H1 (cell line): Measurements from ENCODE around the gene TRAF5. TPM values are rescaled to one million over a fixed set of nuclear protein-coding genes. Genes with fewer than 3 reads are reported as not detected.

Source experiments
- CTCF ChIA-PET: fragments of 300-600 bp; sonication (Branson Sonifier 250); formaldehyde crosslinking; loops from one replicate; lab custom pipeline; 2021; ENCODE audit not compliant: partially characterized antibody; lab: Charles Lee
- POLR2A ChIA-PET: fragments of 300-600 bp; sonication (Branson Sonifier 250); formaldehyde crosslinking; loops from one replicate; lab custom pipeline; 2021; ENCODE audit warnings: inconsistent platforms; ENCODE audit not compliant: partially characterized antibody; lab: Charles Lee
- DNase-seq, 2 experiments: peaks; one replicate each; pipeline versions ENCODE4 v3.0.0 to v3.0.0-alpha.2; 2010 to 2022; ENCODE audit warnings: low spot score in 2 of 2, low read depth in 1 of 2, mixed read lengths in 1 of 2
- FAIRE-seq: peaks from 2 replicates; lab custom pipeline; 2011; peaks lifted over from hg19 to GRCh38; lab: Jason Lieb, UNC
- H2AFZ ChIP-seq: 2 replicates; pipeline ENCODE4 v1.8.1; 2012; ENCODE audit warnings: low read length, inconsistent platforms
- H2AK5ac ChIP-seq: 2 replicates; pipeline ENCODE4 v1.6.1; 2013; ENCODE audit warnings: low read depth, low read length
- H2BK120ac ChIP-seq: replicated peaks from 2 replicates; pipeline ENCODE3; 2013; ENCODE audit warnings: low read depth, low read length, inconsistent platforms
- H2BK12ac ChIP-seq: 2 replicates; pipeline ENCODE4 v1.6.1; 2013; ENCODE audit warnings: low read depth, low read length
- H2BK15ac ChIP-seq: 2 replicates; pipeline ENCODE4 v1.6.1; 2013; ENCODE audit warnings: low read length
- H2BK20ac ChIP-seq: 2 replicates; pipeline ENCODE4 v1.6.1; 2013; ENCODE audit warnings: low read length
- H2BK5ac ChIP-seq: 2 replicates; pipeline ENCODE4 v1.6.1; 2013; ENCODE audit warnings: low read depth, low read length
- H3K14ac ChIP-seq: 2 replicates; pipeline ENCODE4 v1.6.1; 2013; ENCODE audit warnings: inconsistent platforms; ENCODE audit not compliant: insufficient read length
- H3K18ac ChIP-seq: 2 replicates; pipeline ENCODE4 v1.6.1; 2013; ENCODE audit warnings: low read length; ENCODE audit errors: extremely low read depth
- H3K23ac ChIP-seq: 2 replicates; pipeline ENCODE4 v1.6.1; 2013; ENCODE audit warnings: inconsistent platforms; ENCODE audit not compliant: insufficient read length
- H3K23me2 ChIP-seq: 2 replicates; pipeline ENCODE4 v1.6.1; 2013; ENCODE audit warnings: low read depth, low read length
- H3K27ac ChIP-seq: 2 replicates; pipeline ENCODE4 v1.6.1; 2011; ENCODE audit warnings: low read depth, low read length, inconsistent platforms
- H3K27me3 ChIP-seq, 4 experiments: replicated peaks in 1 of 4; 1 replicate in 1 of 4; 2 replicates in 3 of 4; pipeline versions ENCODE4 v1.6.1 to v1.8.1; 2011 to 2013; ENCODE audit warnings: low read length in 3 of 4, mild to moderate bottlenecking in 3 of 4, inconsistent platforms in 2 of 4, mixed read lengths in 2 of 4, moderate library complexity in 1 of 4; ENCODE audit not compliant: control insufficient read depth in 3 of 4, insufficient read depth in 3 of 4; ENCODE audit errors: extremely low read depth in 1 of 4
- H3K36me3 ChIP-seq, 4 experiments: 2 replicates each; pipeline versions ENCODE4 v1.6.1 to v1.8.1; 2011 to 2013; ENCODE audit warnings: mild to moderate bottlenecking in 4 of 4, low read length in 3 of 4, moderate library complexity in 2 of 4, control low read depth in 1 of 4, inconsistent platforms in 1 of 4; ENCODE audit not compliant: insufficient read depth in 4 of 4, control insufficient read depth in 2 of 4
- H3K4ac ChIP-seq: replicated peaks from 2 replicates; pipeline ENCODE3; 2013; ENCODE audit warnings: low read length, low read depth, mixed read lengths, inconsistent platforms; ENCODE audit not compliant: insufficient read length
- H3K4me1 ChIP-seq, 4 experiments: replicated peaks in 1 of 4; 1 replicate in 1 of 4; 2 replicates in 3 of 4; pipeline versions ENCODE4 v1.6.1 to v1.8.1; 2011 to 2013; ENCODE audit warnings: low read length in 3 of 4, inconsistent platforms in 2 of 4, mixed read lengths in 1 of 4; ENCODE audit not compliant: insufficient read depth in 4 of 4, control insufficient read depth in 3 of 4
- H3K4me2 ChIP-seq, 2 experiments: 2 replicates each; pipeline versions ENCODE4 v1.6.1 to v1.8.1; 2011 to 2013; ENCODE audit warnings: low read depth in 2 of 2, low read length in 2 of 2, control low read depth in 1 of 2, inconsistent platforms in 1 of 2, mild to moderate bottlenecking in 1 of 2; ENCODE audit not compliant: insufficient read depth in 1 of 2
- H3K4me3 ChIP-seq, 4 experiments: fragments of 200-600, 300-600 bp in 1 of 4; sonication (generic), shearing (Covaris generic), sonication (Bioruptor Twin) in 1 of 4; 2 replicates each; pipeline versions ENCODE4 v1.5.1 to v1.8.1; 2011 to 2016; ENCODE audit warnings: low read length in 4 of 4, low read depth in 3 of 4, control low read depth in 2 of 4, inconsistent platforms in 2 of 4, mild to moderate bottlenecking in 2 of 4, mixed read lengths in 1 of 4, moderate library complexity in 1 of 4; ENCODE audit not compliant: insufficient read depth in 2 of 4; ENCODE audit errors: extremely low read depth in 1 of 4
- H3K56ac ChIP-seq: replicated peaks from 2 replicates; pipeline ENCODE3; 2013; ENCODE audit warnings: low read depth, mild to moderate bottlenecking, mixed read lengths, low read length, inconsistent platforms; ENCODE audit not compliant: insufficient read length
- H3K79me1 ChIP-seq: 2 replicates; pipeline ENCODE4 v1.6.1; 2013; ENCODE audit warnings: low read depth, low read length, control low read depth
- H3K79me2 ChIP-seq, 2 experiments: 2 replicates each; pipeline versions ENCODE4 v1.6.1 to v1.8.1; 2012 to 2013; ENCODE audit warnings: low read length in 2 of 2, mild to moderate bottlenecking in 2 of 2, inconsistent platforms in 1 of 2; ENCODE audit not compliant: insufficient read depth in 2 of 2, control insufficient read depth in 1 of 2
- H3K9ac ChIP-seq, 4 experiments: replicated peaks in 1 of 4; 1 replicate in 1 of 4; 2 replicates in 3 of 4; pipeline versions ENCODE4 v1.6.1 to v1.8.1; 2011 to 2013; ENCODE audit warnings: low read depth in 3 of 4, low read length in 3 of 4, control low read depth in 2 of 4, mild to moderate bottlenecking in 2 of 4, moderate library complexity in 2 of 4, inconsistent platforms in 1 of 4; ENCODE audit errors: extremely low read depth in 1 of 4
- H3K9me3 ChIP-seq, 2 experiments: 2 replicates each; pipeline versions ENCODE4 v1.6.1 to v1.8.1; 2012 to 2013; ENCODE audit warnings: mild to moderate bottlenecking in 2 of 2, moderate library complexity in 2 of 2, control low read depth in 1 of 2, inconsistent platforms in 1 of 2, low read depth in 1 of 2, low read length in 1 of 2, mixed read lengths in 1 of 2; ENCODE audit not compliant: insufficient read depth in 2 of 2
- H4K20me1 ChIP-seq, 2 experiments: replicated peaks in 1 of 2; 2 replicates each; pipeline versions ENCODE3 to v1.8.1; 2011 to 2013; ENCODE audit warnings: inconsistent platforms in 2 of 2, low read length in 2 of 2, mild to moderate bottlenecking in 1 of 2; ENCODE audit not compliant: insufficient read depth in 2 of 2, control insufficient read depth in 1 of 2
- H4K5ac ChIP-seq: 2 replicates; pipeline ENCODE4 v1.6.1; 2013; ENCODE audit warnings: low read length, low read depth, mixed read lengths, inconsistent platforms; ENCODE audit not compliant: insufficient read length
- H4K8ac ChIP-seq: 2 replicates; pipeline ENCODE4 v1.8.0; 2013; ENCODE audit warnings: mild to moderate bottlenecking, moderate library complexity, low read length, inconsistent platforms; ENCODE audit not compliant: insufficient read depth; ENCODE audit errors: extremely low read depth
- H4K91ac ChIP-seq: replicated peaks from 2 replicates; pipeline ENCODE3; 2013; ENCODE audit warnings: low read length, mixed read lengths, inconsistent platforms; ENCODE audit not compliant: insufficient read length
- BRCA1 ChIP-seq: IDR thresholded peaks from 2 replicates; pipeline ENCODE4 v1.6.1; 2012; ENCODE audit warnings: low read depth, low read length, improper control_type of control experiment
- CREB1 ChIP-seq: IDR thresholded peaks from 2 replicates; pipeline ENCODE4 v1.6.1; 2012; ENCODE audit warnings: inconsistent platforms
- RBBP5 ChIP-seq: IDR thresholded peaks from 2 replicates; pipeline ENCODE4 v1.7.1; 2012; ENCODE audit warnings: low read depth, mild to moderate bottlenecking, inconsistent platforms, low read length, moderate library complexity, borderline replicate concordance
- RNF2 ChIP-seq: fragments of 200-900, 300-1000 bp; sonication (generic); IDR thresholded peaks from 2 replicates; pipeline ENCODE4 v1.7.1; 2016; ENCODE audit warnings: borderline replicate concordance, low read depth, mild to moderate bottlenecking, antibody characterized with exemption, low read length; ENCODE audit not compliant: poor library complexity, severe bottlenecking; ENCODE audit errors: missing control alignments
- SAP30 ChIP-seq: fragments of 300-600 bp; sonication (generic); IDR thresholded peaks from 2 replicates; pipeline ENCODE4 v1.7.1; 2012; ENCODE audit warnings: low read length, moderate library complexity, mild to moderate bottlenecking, inconsistent platforms; ENCODE audit not compliant: insufficient read depth, insufficient replicate concordance
- SIRT6 ChIP-seq: IDR thresholded peaks from one replicate; pipeline ENCODE4 v1.7.1; 2012; ENCODE audit warnings: low read length, inconsistent platforms
- SP2 ChIP-seq: IDR thresholded peaks from 2 replicates; pipeline ENCODE4 v1.6.1; 2012; ENCODE audit warnings: mild to moderate bottlenecking, low read length, inconsistent platforms
- SP4 ChIP-seq: IDR thresholded peaks from 2 replicates; pipeline ENCODE4 v1.6.1; 2012; ENCODE audit warnings: low read length, inconsistent platforms
- TBP ChIP-seq: IDR thresholded peaks from 2 replicates; pipeline ENCODE4 v1.6.1; 2011; ENCODE audit warnings: low read depth, low read length, improper control_type of control experiment
- YY1 ChIP-seq: IDR thresholded peaks from 2 replicates; pipeline ENCODE4 v1.6.1; 2011; ENCODE audit warnings: low read depth, mild to moderate bottlenecking, low read length
- WGBS, 2 experiments: shearing (Covaris generic) in 1 of 2; methylation state at CpG; one replicate each; pipeline versions ENCODE4 v1.1.6 to v1.1.7; 2013 to 2015; ENCODE audit warnings: low lambda C conversion rate in 2 of 2, mixed read lengths in 2 of 2, inconsistent platforms in 1 of 2, low coverage in 1 of 2, missing lambda C conversion rate in 1 of 2; ENCODE audit not compliant: insufficient replicate concordance in 2 of 2, insufficient coverage in 1 of 2, insufficient read length in 1 of 2; ENCODE audit errors: extremely low coverage in 1 of 2, missing lambda C conversion rate in 1 of 2; 5-methylcytosine and 5-hydroxymethylcytosine counted together
- polyA plus RNA-seq, 7 experiments: library from polyadenylated mRNA; depleted of rRNA in 3 of 7; stranded (reverse) in 5 of 7; unstranded in 2 of 7; fragments of >200 nt in 5 of 7; fragments of 200-250 nt in 2 of 7; gene quantifications; 1 replicate in 5 of 7; 2 replicates in 1 of 7; 4 replicates in 1 of 7; pipeline versions ENCODE4 v1.2.1 to v1.2.3, GENCODE V29; 2011 to 2013; ENCODE audit warnings: missing spikeins in 2 of 7, mixed read lengths in 2 of 7
- total RNA-seq: library from RNA; stranded (reverse); fragmentation: NEBNext Ultra II Directional; extraction: Animal tissue kit (Norgen Biotek cat#: 25700); gene quantifications from 2 replicates; pipeline ENCODE4 v1.2.1, GENCODE V29; 2021
- TF ChIP-seq, protein P1 (sequence below), 3 experiments: IDR thresholded peaks; 1 replicate in 2 of 3; 2 replicates in 1 of 3; pipeline versions ENCODE4 v1.5.1 to v1.6.1; 2011; ENCODE audit warnings: low read length in 3 of 3, mild to moderate bottlenecking in 3 of 3, inconsistent platforms in 2 of 3, low read depth in 1 of 3, moderate library complexity in 1 of 3; ENCODE audit not compliant: insufficient read depth in 1 of 3; ENCODE audit errors: control extremely low read depth in 1 of 3

Gene TRAF5
- total and polyA plus RNA-seq, 2 of the 8 experiments (the other 6 are each of a cell fraction or from before 2014, with no cell fraction given) = 13.0 to 17.1 TPM

DNA sequence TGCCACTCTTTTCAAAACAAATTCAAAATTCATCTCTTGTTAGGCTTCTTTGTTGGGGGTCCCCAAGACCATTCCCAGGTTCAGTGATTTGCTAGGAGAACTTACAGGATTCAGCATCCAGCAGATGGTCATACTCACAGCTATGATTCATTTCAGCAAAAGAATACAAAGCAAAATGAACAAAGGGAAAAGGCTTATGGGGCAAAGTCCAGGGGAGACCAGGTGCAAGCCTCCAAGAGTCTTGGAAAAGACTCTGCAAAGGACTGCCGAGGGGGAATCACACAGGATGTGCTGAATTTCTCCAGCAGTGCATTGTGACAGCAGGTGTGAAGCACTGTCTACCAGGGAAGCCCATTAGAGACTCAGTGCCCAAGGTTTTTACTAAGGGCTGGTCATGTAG is 7.3 kb downstream of the TRAF5 start:
- H3K56ac ChIP-seq = no peak overlapping the region
- no peak overlapping the region for H4K91ac ChIP-seq
- POLR2A ChIA-PET = no interaction called here
- no peaks in the 10 kb centered on the region; a peak in 2 of 7 replicates for H3K27me3 ChIP-seq
- H3K9ac ChIP-seq = no peak overlapping the region
- CTCF ChIA-PET = no interaction called here
- peaks cover 11 to 21% (median 17%) of the 10 kb centered on the region in 4 experiments for H3K4me1 ChIP-seq
- no peak overlapping the region for H3K23ac ChIP-seq
- TF ChIP-seq BRCA1 (no peak), SP4 (no peak), CREB1 (no peak), RNF2 (no peak), TBP (no peak), YY1 (no peak), SIRT6 (no peak), SP2 (no peak), SAP30 (no peak), RBBP5 (no peak)
- TF ChIP-seq, protein P1, sequence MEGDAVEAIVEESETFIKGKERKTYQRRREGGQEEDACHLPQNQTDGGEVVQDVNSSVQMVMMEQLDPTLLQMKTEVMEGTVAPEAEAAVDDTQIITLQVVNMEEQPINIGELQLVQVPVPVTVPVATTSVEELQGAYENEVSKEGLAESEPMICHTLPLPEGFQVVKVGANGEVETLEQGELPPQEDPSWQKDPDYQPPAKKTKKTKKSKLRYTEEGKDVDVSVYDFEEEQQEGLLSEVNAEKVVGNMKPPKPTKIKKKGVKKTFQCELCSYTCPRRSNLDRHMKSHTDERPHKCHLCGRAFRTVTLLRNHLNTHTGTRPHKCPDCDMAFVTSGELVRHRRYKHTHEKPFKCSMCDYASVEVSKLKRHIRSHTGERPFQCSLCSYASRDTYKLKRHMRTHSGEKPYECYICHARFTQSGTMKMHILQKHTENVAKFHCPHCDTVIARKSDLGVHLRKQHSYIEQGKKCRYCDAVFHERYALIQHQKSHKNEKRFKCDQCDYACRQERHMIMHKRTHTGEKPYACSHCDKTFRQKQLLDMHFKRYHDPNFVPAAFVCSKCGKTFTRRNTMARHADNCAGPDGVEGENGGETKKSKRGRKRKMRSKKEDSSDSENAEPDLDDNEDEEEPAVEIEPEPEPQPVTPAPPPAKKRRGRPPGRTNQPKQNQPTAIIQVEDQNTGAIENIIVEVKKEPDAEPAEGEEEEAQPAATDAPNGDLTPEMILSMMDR (IDR thresholded peaks at IDR 0.05; ENCODE audit: control extremely low read depth in 1 of 3, insufficient read depth in 1 of 3, low read depth in 1 of 3, low read length in 3 of 3) = no peak
- H2BK20ac ChIP-seq = no peak overlapping the region
- no peak overlapping the region for H4K5ac ChIP-seq
- no peaks in the 10 kb centered on the region for H3K23me2 ChIP-seq
- no peak overlapping the region for H3K27ac ChIP-seq
- H2AK5ac ChIP-seq = no peak overlapping the region
- no peak overlapping the region for H3K18ac ChIP-seq
- DNase-seq (peak in 1 of 2 experiments; percentile 24), FAIRE-seq (no peak)
- H3K79me1 ChIP-seq = peaks cover 11% of the 10 kb centered on the region
- H4K8ac ChIP-seq = no peak overlapping the region
- no peak overlapping the region for H3K4ac ChIP-seq
- H3K14ac ChIP-seq = no peak overlapping the region
- H3K9me3 ChIP-seq = no peaks in the 10 kb centered on the region
- H2AFZ ChIP-seq = no peak overlapping the region
- WGBS, 2 experiments = 74% methylated on average over 1 of the region's 1 CpG; no CpG with 5 or more reads in 1 of the 2 experiments
- no peak overlapping the region for H2BK12ac ChIP-seq
- no peak overlapping the region for H2BK15ac ChIP-seq
- no peak overlapping the region for H2BK120ac ChIP-seq
- H4K20me1 ChIP-seq = peaks cover 0 to 10% of the 10 kb centered on the region in 2 experiments
- H2BK5ac ChIP-seq = no peak overlapping the region
- H3K79me2 ChIP-seq = peaks cover 0 to 81% of the 10 kb centered on the region in 2 experiments; a peak in 2 of 4 replicates
- H3K4me2 ChIP-seq = no peak overlapping the region
- no peaks in the 10 kb centered on the region for H3K36me3 ChIP-seq
- H3K4me3 ChIP-seq = no peak overlapping the region
